K562 (cell line): ENCODE results near the gene MAP3K14. TPM values are rescaled to one million over a fixed set of nuclear protein-coding genes. Genes with fewer than 3 reads are reported as not detected.
A peak's percentile ranks its signal among the peaks of the same experiment; 100 is the strongest.

Experiments used
- BRD9 ChIP-seq: fragments of 450-650 bp; IDR thresholded peaks from 2 replicates; pipeline ENCODE4 v1.6.1; 2018; ENCODE audit warnings: low read depth; ENCODE audit not compliant: partially characterized antibody
- CBFA2T2 ChIP-seq: fragments of 450-650 bp; conservative IDR thresholded peaks from 2 replicates; pipeline ENCODE4 v1.6.1; 2017; ENCODE audit warnings: mild to moderate bottlenecking
- CBFA2T3 ChIP-seq: fragments of 450-650 bp; IDR thresholded peaks from 2 replicates; pipeline ENCODE4 v1.6.1; 2017
- CBX5 ChIP-seq: IDR thresholded peaks from 2 replicates; pipeline ENCODE4 v1.6.1; 2014; ENCODE audit warnings: low read depth, borderline replicate concordance
- CC2D1A ChIP-seq: fragments of 450-650 bp; IDR thresholded peaks from 2 replicates; pipeline ENCODE4 v1.6.1; 2017; ENCODE audit warnings: mild to moderate bottlenecking
- CREM ChIP-seq: IDR thresholded peaks from 2 replicates; pipeline ENCODE4 v1.6.1; 2014; ENCODE audit warnings: antibody characterized with exemption, low read depth
- ETS2 ChIP-seq: IDR thresholded peaks from 2 replicates; pipeline ENCODE4 v1.6.1; 2016; ENCODE audit warnings: borderline replicate concordance, missing genetic modification characterization, mild to moderate bottlenecking, moderate library complexity, missing compliant biosample characterization; ENCODE audit not compliant: poor library complexity, severe bottlenecking
- ETV6 ChIP-seq, 3 experiments: fragments of 150-350 bp in 1 of 3; sonication (generic) in 1 of 3; formaldehyde crosslinking in 1 of 3; IDR thresholded peaks; 2 replicates each; pipeline versions ENCODE4 v1.6.1 to v1.8.0; 2014 to 2022; ENCODE audit warnings: borderline replicate concordance in 2 of 3, low read depth in 2 of 3, antibody characterized with exemption in 1 of 3, low read length in 1 of 3, mild to moderate bottlenecking in 1 of 3, missing genetic modification reagents in 1 of 3
- FOXJ2 ChIP-seq: fragments of 200-800 bp; sonication (Bioruptor generic); IDR thresholded peaks from 2 replicates; pipeline ENCODE4 v1.6.1; 2016; ENCODE audit warnings: missing genetic modification characterization, missing compliant biosample characterization
- GATAD2B ChIP-seq: fragments of 450-650 bp; IDR thresholded peaks from 2 replicates; pipeline ENCODE4 v1.6.1; 2017; ENCODE audit warnings: mild to moderate bottlenecking, borderline replicate concordance
- JUN ChIP-seq, 2 experiments: sonication (generic) in 1 of 2; formaldehyde crosslinking in 1 of 2; IDR thresholded peaks; 2 replicates each; pipeline versions ENCODE4 v1.6.1 to v1.8.0; 2012 to 2022; ENCODE audit warnings: borderline replicate concordance in 2 of 2, mild to moderate bottlenecking in 2 of 2, improper control_type of control experiment in 1 of 2, low read depth in 1 of 2, low read length in 1 of 2, missing genetic modification reagents in 1 of 2
- LCOR ChIP-seq: sonication (generic); formaldehyde crosslinking; IDR thresholded peaks from 2 replicates; pipeline ENCODE4 v1.8.0; 2022; ENCODE audit warnings: mild to moderate bottlenecking, missing genetic modification reagents
- MECOM ChIP-seq: fragments of 250-450 bp; sonication (Bioruptor Pico); IDR thresholded peaks from 2 replicates; pipeline ENCODE4 v1.8.0; 2022; ENCODE audit warnings: inconsistent platforms
- MIER1 ChIP-seq: fragments of 450-650 bp; IDR thresholded peaks from 2 replicates; pipeline ENCODE4 v1.6.1; 2016; ENCODE audit warnings: antibody characterized with exemption, mild to moderate bottlenecking, low read depth
- NFE2 ChIP-seq: IDR thresholded peaks from 2 replicates; pipeline ENCODE4 v1.6.1; 2014; ENCODE audit warnings: antibody characterized with exemption, low read depth
- RBM25 ChIP-seq: fragments of 200-400 bp; formaldehyde crosslinking; IDR thresholded peaks from 2 replicates; pipeline ENCODE4 v1.6.1; 2018; ENCODE audit warnings: low read length, low read depth, moderate library complexity; ENCODE audit not compliant: severe bottlenecking
- RNF2 ChIP-seq: sonication (generic); IDR thresholded peaks from 2 replicates; pipeline ENCODE4 v1.6.1; 2016
- SAFB ChIP-seq: fragments of 200-400 bp; formaldehyde crosslinking; IDR thresholded peaks from 2 replicates; pipeline ENCODE4 v1.6.1; 2017; ENCODE audit warnings: low read depth, low read length, borderline replicate concordance
- SMARCA4 ChIP-seq: fragments of 450-650 bp; IDR thresholded peaks from 2 replicates; pipeline ENCODE4 v1.6.1; 2016
- STAT5A ChIP-seq: IDR thresholded peaks from 2 replicates; pipeline ENCODE4 v1.6.1; 2012; ENCODE audit warnings: low read length, inconsistent platforms, borderline replicate concordance
- XRCC4 ChIP-seq: IDR thresholded peaks from one replicate; pipeline ENCODE4 v1.6.1; 2011; ENCODE audit not compliant: insufficient read depth, insufficient read length; ENCODE audit errors: extremely low read depth
- ZFP1 ChIP-seq: fragments of 450-650 bp; formaldehyde crosslinking; IDR thresholded peaks from 2 replicates; pipeline ENCODE4 v1.4.0; 2020; ENCODE audit warnings: mild to moderate bottlenecking, mixed read lengths
- ZNF124 ChIP-seq: sonication (generic); formaldehyde crosslinking; IDR thresholded peaks from 2 replicates; pipeline ENCODE4 v1.8.1; 2022; ENCODE audit warnings: missing genetic modification reagents
- ZNF77 ChIP-seq: fragments of 250-450 bp; sonication (Bioruptor Pico); IDR thresholded peaks from 2 replicates; pipeline ENCODE4 v1.5.0; 2020
- polyA plus RNA-seq, 8 experiments: library from polyadenylated mRNA; depleted of rRNA in 4 of 8; stranded (reverse) in 5 of 8; unstranded in 3 of 8; fragments of >200 nt; fragmentation: Nextera tagmentation in 2 of 8; fragmentation: Illumina TruSeq in 1 of 8; extraction: Ambion mirVana in 2 of 8; extraction: Trizol in 1 of 8; gene quantifications; 2 replicates each; pipeline versions ENCODE4 v1.2.1 to v1.2.3, GENCODE V29; 2011 to 2014; ENCODE audit warnings: inconsistent platforms in 1 of 8, missing spikeins in 1 of 8
- total RNA-seq, 7 experiments: library from RNA; depleted of rRNA in 6 of 7; stranded (reverse); fragments of >200 nt in 6 of 7; fragmentation: Illumina TruSeq in 2 of 7; extraction: Trizol in 2 of 7; gene quantifications; 2 replicates each; pipeline versions ENCODE4 v1.2.1 to v1.2.3, GENCODE V29; 2011 to 2021; ENCODE audit warnings: low replicate concordance in 1 of 7
- TF ChIP-seq, protein P1 (sequence below): sonication (generic); formaldehyde crosslinking; IDR thresholded peaks from 2 replicates; pipeline ENCODE4 v1.4.0; 2020; ENCODE audit warnings: mild to moderate bottlenecking, missing genetic modification reagents
- TF ChIP-seq, protein P2 (sequence below): sonication (generic); formaldehyde crosslinking; IDR thresholded peaks from 2 replicates; pipeline ENCODE4 v1.9.0; 2022; ENCODE audit warnings: mild to moderate bottlenecking, missing genetic modification reagents
- TF ChIP-seq, protein P3 (sequence below): sonication (generic); formaldehyde crosslinking; IDR thresholded peaks from 2 replicates; pipeline ENCODE4 v1.8.0; 2022; ENCODE audit warnings: missing genetic modification reagents, mild to moderate bottlenecking, moderate library complexity, borderline replicate concordance

MAP3K14 gene
- total and polyA plus RNA-seq, 9 of the 15 experiments (the other 6 are each of a cell fraction or from before 2014, with no cell fraction given) = 0.45 to 8.7 (median 3.2) TPM

DNA sequence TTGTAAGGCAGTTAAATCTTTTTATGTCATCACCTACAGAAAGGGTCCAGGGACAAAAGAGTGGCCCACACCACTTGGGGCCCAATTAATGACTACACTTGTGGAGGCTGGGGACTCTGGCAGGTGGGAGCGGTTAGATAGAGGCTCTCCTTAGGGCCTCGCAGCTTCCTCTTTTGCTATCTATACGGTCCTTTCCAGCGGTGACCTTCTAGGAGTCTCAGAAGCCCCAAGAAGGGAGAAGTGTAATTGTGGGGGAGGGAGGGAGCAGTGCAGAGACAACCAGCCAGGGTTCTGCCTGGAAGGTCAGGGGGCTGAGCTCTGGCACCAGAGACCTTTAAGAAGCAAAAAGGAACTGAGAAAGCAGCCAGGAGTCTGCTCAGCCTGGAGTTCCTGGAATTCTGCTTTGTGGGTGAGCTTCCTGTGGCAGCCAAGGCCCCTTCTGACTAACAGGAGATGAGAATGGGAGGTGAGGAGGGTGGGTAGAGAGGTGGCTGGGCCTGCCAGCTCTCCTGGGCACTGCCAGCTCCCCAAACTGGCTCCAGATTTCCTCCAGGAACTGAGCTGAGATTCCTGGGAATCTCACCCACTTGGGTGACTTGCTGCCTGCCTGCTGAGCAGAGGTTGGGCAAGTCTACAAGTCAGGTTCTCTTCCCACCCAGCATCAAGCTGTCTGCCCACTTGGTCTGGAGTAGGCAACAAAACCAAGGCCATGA lies 16.3 kb upstream of the MAP3K14 start (continued):
- TF ChIP-seq, protein P1, sequence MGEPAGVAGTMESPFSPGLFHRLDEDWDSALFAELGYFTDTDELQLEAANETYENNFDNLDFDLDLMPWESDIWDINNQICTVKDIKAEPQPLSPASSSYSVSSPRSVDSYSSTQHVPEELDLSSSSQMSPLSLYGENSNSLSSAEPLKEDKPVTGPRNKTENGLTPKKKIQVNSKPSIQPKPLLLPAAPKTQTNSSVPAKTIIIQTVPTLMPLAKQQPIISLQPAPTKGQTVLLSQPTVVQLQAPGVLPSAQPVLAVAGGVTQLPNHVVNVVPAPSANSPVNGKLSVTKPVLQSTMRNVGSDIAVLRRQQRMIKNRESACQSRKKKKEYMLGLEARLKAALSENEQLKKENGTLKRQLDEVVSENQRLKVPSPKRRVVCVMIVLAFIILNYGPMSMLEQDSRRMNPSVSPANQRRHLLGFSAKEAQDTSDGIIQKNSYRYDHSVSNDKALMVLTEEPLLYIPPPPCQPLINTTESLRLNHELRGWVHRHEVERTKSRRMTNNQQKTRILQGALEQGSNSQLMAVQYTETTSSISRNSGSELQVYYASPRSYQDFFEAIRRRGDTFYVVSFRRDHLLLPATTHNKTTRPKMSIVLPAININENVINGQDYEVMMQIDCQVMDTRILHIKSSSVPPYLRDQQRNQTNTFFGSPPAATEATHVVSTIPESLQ (CRISPR knock-in tag) = peak; percentile 46; the same call in 1 of the 2 replicates
- TF ChIP-seq, protein P2, sequence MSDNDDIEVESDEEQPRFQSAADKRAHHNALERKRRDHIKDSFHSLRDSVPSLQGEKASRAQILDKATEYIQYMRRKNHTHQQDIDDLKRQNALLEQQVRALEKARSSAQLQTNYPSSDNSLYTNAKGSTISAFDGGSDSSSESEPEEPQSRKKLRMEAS (CRISPR knock-in tag) = peak; percentile 44; the same call in 1 of the 2 replicates
- TF ChIP-seq XRCC4 = no peak
- no peak for TF ChIP-seq ETS2
- TF ChIP-seq JUN (IDR thresholded peaks at IDR 0.05; ENCODE audit: borderline replicate concordance, low read depth, low read length) = no peak
- TF ChIP-seq JUN (CRISPR knock-in tag; IDR thresholded peaks at IDR 0.05; ENCODE audit: borderline replicate concordance) = no peak
- peak in 1 of 2 experiments; percentile 64; a peak in 1 of 4 replicates for TF ChIP-seq ETV6 (IDR thresholded peaks at IDR 0.05; ENCODE audit: borderline replicate concordance in 1 of 2, low read depth in 2 of 2, low read length in 1 of 2)
- TF ChIP-seq ETV6 (CRISPR knock-in tag; IDR thresholded peaks at IDR 0.05; ENCODE audit: borderline replicate concordance) = no peak
- TF ChIP-seq CREM = peak; percentile 80
- 0 out of 2 replicates have a peak, but pooled peaks have one; percentile 34 for TF ChIP-seq FOXJ2 (tag)
- peak; percentile 89 for TF ChIP-seq RNF2
- TF ChIP-seq CC2D1A = 0 out of 2 replicates have a peak, but pooled peaks have one; percentile 24
- TF ChIP-seq SAFB = no peak
- peak; percentile 93 for TF ChIP-seq CBFA2T3
- TF ChIP-seq SMARCA4 = peak; percentile 96
- peak; percentile 74; the same call in 1 of the 2 replicates for TF ChIP-seq MECOM (CRISPR knock-in tag)
- TF ChIP-seq ZFP1 = no peak
- peak; percentile 14 for TF ChIP-seq BRD9
- TF ChIP-seq CBFA2T2 = peak; percentile 85
- 0 out of 2 replicates have a peak, but pooled peaks have one; percentile 24 for TF ChIP-seq CBX5
- peak; percentile 21 for TF ChIP-seq RBM25
- TF ChIP-seq, protein P3, sequence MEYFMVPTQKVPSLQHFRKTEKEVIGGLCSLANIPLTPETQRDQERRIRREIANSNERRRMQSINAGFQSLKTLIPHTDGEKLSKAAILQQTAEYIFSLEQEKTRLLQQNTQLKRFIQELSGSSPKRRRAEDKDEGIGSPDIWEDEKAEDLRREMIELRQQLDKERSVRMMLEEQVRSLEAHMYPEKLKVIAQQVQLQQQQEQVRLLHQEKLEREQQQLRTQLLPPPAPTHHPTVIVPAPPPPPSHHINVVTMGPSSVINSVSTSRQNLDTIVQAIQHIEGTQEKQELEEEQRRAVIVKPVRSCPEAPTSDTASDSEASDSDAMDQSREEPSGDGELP (CRISPR knock-in tag) = peak; percentile 79
- no peak for TF ChIP-seq ZNF77
- TF ChIP-seq STAT5A = peak; percentile 77; the same call in 1 of the 2 replicates
- TF ChIP-seq ZNF124 (CRISPR knock-in tag) = no peak
- peak; percentile 31; the same call in 1 of the 2 replicates for TF ChIP-seq NFE2
- TF ChIP-seq GATAD2B = peak; percentile 87; the same call in 1 of the 2 replicates
- no peak for TF ChIP-seq MIER1
- TF ChIP-seq LCOR (CRISPR knock-in tag) = peak; percentile 37; the same call in 1 of the 2 replicates
